Cardiac muscle cell (in vitro differentiated cells and primary cell): ENCODE data around the gene ZKSCAN8. TPM values are rescaled to one million over a fixed set of nuclear protein-coding genes. Genes with fewer than 3 reads are reported as not detected.
A peak's percentile ranks its signal among the peaks of the same experiment; 100 is the strongest.

Experiments used
- DNase-seq, 2 donors: peaks; one replicate each; pipeline versions ENCODE4 v3.0.0 to v3.0.0-alpha.2; 2010 to 2017; ENCODE audit warnings: low read depth in 1 of 2, low spot score in 1 of 2
- H3K27ac ChIP-seq: fragments of 200-600 bp; sonication (generic); 2 replicates; pipeline ENCODE4 v1.5.1; 2016
- H3K27me3 ChIP-seq: fragments of 200-600 bp; sonication (generic); 2 replicates; pipeline ENCODE4 v1.6.0; 2016; ENCODE audit warnings: control low read depth
- H3K36me3 ChIP-seq: fragments of 200-600 bp; sonication (generic); 2 replicates; pipeline ENCODE4 v1.5.1; 2016; ENCODE audit warnings: control low read depth
- H3K4me1 ChIP-seq: fragments of 200-600 bp; sonication (generic); 2 replicates; pipeline ENCODE4 v1.8.1; 2017; ENCODE audit warnings: low read depth, mild to moderate bottlenecking, mixed run types
- H3K4me3 ChIP-seq: fragments of 200-600 bp; sonication (generic); 2 replicates; pipeline ENCODE4 v1.5.1; 2016; ENCODE audit warnings: mild to moderate bottlenecking
- H3K9me3 ChIP-seq: fragments of 200-600 bp; sonication (generic); 2 replicates; pipeline ENCODE4 v1.5.1; 2017; ENCODE audit warnings: low read depth, mild to moderate bottlenecking, control low read depth
- CTCF ChIP-seq: IDR thresholded peaks from 2 replicates; pipeline ENCODE4 v1.5.1; 2012; ENCODE audit warnings: low read depth, mild to moderate bottlenecking, low read length
- polyA plus RNA-seq: library from polyadenylated mRNA; unstranded; fragments of >200 nt; fragmentation: Nextera tagmentation; extraction: Ambion mirVana; gene quantifications from 2 replicates; pipeline ENCODE4 v1.2.1, GENCODE V29; 2016
- total RNA-seq: library from RNA; depleted of rRNA; stranded (reverse); fragments of >200 nt; gene quantifications from 2 replicates; pipeline ENCODE4 v1.2.3, GENCODE V29; 2016

The ZKSCAN8 gene
- total and polyA plus RNA-seq, 2 experiments from 2014 or later, result 11.0 to 58.3 TPM

GRCh38 chr6:28135393-28135792 lies 6.3 kb upstream of the ZKSCAN8 start:
- Histone ChIP-seq H3K27ac (no peak overlapping the region), H3K4me1 (peaks cover 14% of the 10 kb centered on the region), H3K4me3 (peak overlapping the region; percentile 53), H3K27me3 (peaks cover 1% of the 10 kb centered on the region), H3K36me3 (no peaks in the 10 kb centered on the region), H3K9me3 (no peaks in the 10 kb centered on the region)
- TF ChIP-seq CTCF, result no peak
- no peak for DNase-seq

- no peak for TF ChIP-seq CTCF
- Histone ChIP-seq H3K4me3 (peak overlapping the region; percentile 53), H3K4me1 (peaks cover 14% of the 10 kb centered on the region), H3K27ac (peak overlapping the region; percentile 86), H3K36me3 (no peaks in the 10 kb centered on the region), H3K27me3 (peaks cover 5% of the 10 kb centered on the region), H3K9me3 (no peaks in the 10 kb centered on the region)
- peak; percentile 96 to 98 for DNase-seq
Observed at GRCh38 chr6:28136585-28137504, 4.8 kb upstream of the ZKSCAN8 start.

- Histone ChIP-seq H3K4me1 (peaks cover 15% of the 10 kb centered on the region), H3K4me3 (peak overlapping the region; percentile 53), H3K27me3 (peaks cover 5% of the 10 kb centered on the region), H3K9me3 (no peaks in the 10 kb centered on the region), H3K27ac (peak overlapping the region; percentile 86), H3K36me3 (no peaks in the 10 kb centered on the region)
- no peak for TF ChIP-seq CTCF
- DNase-seq, result peak in 1 of 2 donors; percentile 30
Observed at GRCh38 chr6:28137505-28137981, 4.1 kb upstream of the ZKSCAN8 start.

GRCh38 chr6:28139860-28140543 lies 1.7 kb upstream of the ZKSCAN8 start:
- Histone ChIP-seq H3K27ac (no peak overlapping the region), H3K27me3 (peaks cover 5% of the 10 kb centered on the region), H3K4me1 (peaks cover 28% of the 10 kb centered on the region), H3K9me3 (no peaks in the 10 kb centered on the region), H3K36me3 (no peaks in the 10 kb centered on the region), H3K4me3 (no peak overlapping the region)
- DNase-seq, result no peak
- no peak for TF ChIP-seq CTCF

- no peak for DNase-seq
- Histone ChIP-seq H3K4me1 (peaks cover 25% of the 10 kb centered on the region), H3K27me3 (peaks cover 5% of the 10 kb centered on the region), H3K4me3 (no peak overlapping the region), H3K9me3 (no peaks in the 10 kb centered on the region), H3K36me3 (no peaks in the 10 kb centered on the region), H3K27ac (no peak overlapping the region)
- TF ChIP-seq CTCF, result no peak
Observed at GRCh38 chr6:28140616-28141015, 1.1 kb upstream of the ZKSCAN8 start.
